Astrocyte (in vitro differentiated cells and primary cell): Measurements from ENCODE around the gene TMEM184B. TPM values are rescaled to one million over a fixed set of nuclear protein-coding genes. Genes with fewer than 3 reads are reported as not detected.

ENCODE experiments used
- DNase-seq: peaks from one replicate; pipeline ENCODE4 v3.0.0-alpha.2; 2010; ENCODE audit warnings: low read depth
- FAIRE-seq: peaks from 2 replicates; lab custom pipeline; 2011; peaks lifted over from hg19 to GRCh38; lab: Jason Lieb, UNC
- H2AFZ ChIP-seq: 2 replicates; pipeline ENCODE4 v1.6.0; 2012; ENCODE audit warnings: low read depth, low read length, inconsistent platforms
- H3K27ac ChIP-seq: 2 replicates; pipeline ENCODE4 v1.5.1; 2011; ENCODE audit warnings: low read depth, low read length, inconsistent platforms
- H3K27me3 ChIP-seq: 2 replicates; pipeline ENCODE4 v1.6.0; 2011; ENCODE audit warnings: low read length, inconsistent platforms; ENCODE audit not compliant: insufficient read depth
- H3K36me3 ChIP-seq: 2 replicates; pipeline ENCODE4 v1.5.1; 2011; ENCODE audit warnings: low read length, inconsistent platforms; ENCODE audit not compliant: insufficient read depth
- H3K4me1 ChIP-seq: 2 replicates; pipeline ENCODE4 v1.5.1; 2011; ENCODE audit warnings: low read length, inconsistent platforms; ENCODE audit not compliant: insufficient read depth
- H3K4me2 ChIP-seq: 2 replicates; pipeline ENCODE4 v1.6.0; 2012; ENCODE audit warnings: low read length, inconsistent platforms
- H3K4me3 ChIP-seq: 2 replicates; pipeline ENCODE4 v1.5.1; 2011; ENCODE audit warnings: low read depth, mild to moderate bottlenecking, low read length, inconsistent platforms; ENCODE audit not compliant: insufficient read depth
- H3K79me2 ChIP-seq: 2 replicates; pipeline ENCODE4 v1.6.0; 2012; ENCODE audit warnings: mild to moderate bottlenecking, low read length, inconsistent platforms; ENCODE audit not compliant: insufficient read depth
- H3K9ac ChIP-seq: 2 replicates; pipeline ENCODE4 v1.6.0; 2012; ENCODE audit warnings: mild to moderate bottlenecking, low read length, inconsistent platforms
- H3K9me3 ChIP-seq: 2 replicates; pipeline ENCODE4 v1.5.1; 2012; ENCODE audit warnings: low read depth, mild to moderate bottlenecking, low read length, inconsistent platforms; ENCODE audit not compliant: insufficient read depth
- H4K20me1 ChIP-seq: 2 replicates; pipeline ENCODE4 v1.6.0; 2012; ENCODE audit warnings: low read length, inconsistent platforms; ENCODE audit not compliant: insufficient read depth
- H3K27ac Mint-ChIP-seq: one replicate; pipeline ENCODE4 v1.8.0; 2021; ENCODE audit warnings: mild to moderate bottlenecking, mixed read lengths; ENCODE audit not compliant: unreplicated experiment
- H3K27me3 Mint-ChIP-seq: one replicate; pipeline ENCODE4 v1.8.0; 2021; ENCODE audit warnings: low read depth, mixed read lengths; ENCODE audit not compliant: unreplicated experiment
- H3K36me3 Mint-ChIP-seq: one replicate; pipeline ENCODE4 v1.8.0; 2021; ENCODE audit warnings: low read depth, mixed read lengths; ENCODE audit not compliant: unreplicated experiment
- H3K4me1 Mint-ChIP-seq: one replicate; pipeline ENCODE4 v1.8.0; 2021; ENCODE audit warnings: low read depth, mixed read lengths; ENCODE audit not compliant: unreplicated experiment
- H3K4me3 Mint-ChIP-seq: one replicate; pipeline ENCODE4 v1.8.0; 2021; ENCODE audit warnings: mild to moderate bottlenecking, moderate library complexity, mixed read lengths; ENCODE audit not compliant: unreplicated experiment
- H3K9me3 Mint-ChIP-seq: one replicate; pipeline ENCODE4 v1.8.0; 2021; ENCODE audit warnings: mild to moderate bottlenecking, mixed read lengths; ENCODE audit not compliant: unreplicated experiment
- CTCF ChIP-seq: IDR thresholded peaks from 2 replicates; pipeline ENCODE4 v1.5.1; 2011; ENCODE audit warnings: low read depth, mild to moderate bottlenecking, inconsistent platforms, low read length, moderate library complexity; ENCODE audit not compliant: insufficient read depth
- EZH2 ChIP-seq: IDR thresholded peaks from 2 replicates; pipeline ENCODE4 v1.6.1; 2012; ENCODE audit warnings: mild to moderate bottlenecking, low read length, inconsistent platforms; ENCODE audit not compliant: insufficient read depth
- total RNA-seq: library from RNA; stranded (reverse); gene quantifications from 2 replicates; pipeline ENCODE4 v1.2.1, GENCODE V29; 2021

The TMEM184B gene
- total RNA-seq, 1 donor from 2014 or later = 109 TPM

GRCh38 chr22:38312261-38312800, 39.5 kb upstream of the TMEM184B start:
- Mint-ChIP-seq H3K27me3 (no peaks in the 10 kb centered on the region), H3K4me3 (no peak overlapping the region), H3K27ac (no peak overlapping the region), H3K9me3 (no peaks in the 10 kb centered on the region), H3K36me3 (peaks cover 11% of the 10 kb centered on the region), H3K4me1 (peaks cover 51% of the 10 kb centered on the region)
- H4K20me1 ChIP-seq = peaks cover 92% of the 10 kb centered on the region
- H3K4me2 ChIP-seq = peak overlapping the region; percentile 96
- FAIRE-seq = no peak
- H3K4me3 ChIP-seq = no peak overlapping the region
- peaks cover 97% of the 10 kb centered on the region for H3K79me2 ChIP-seq
- peaks cover 60% of the 10 kb centered on the region for H3K4me1 ChIP-seq
- H3K27me3 ChIP-seq = no peaks in the 10 kb centered on the region
- DNase-seq = no peak
- H3K27ac ChIP-seq = peak overlapping the region; percentile 91
- no peak overlapping the region for H2AFZ ChIP-seq
- no peaks in the 10 kb centered on the region for H3K9me3 ChIP-seq
- H3K9ac ChIP-seq = peak overlapping the region; percentile 100
- TF ChIP-seq EZH2 = no peak
- no peak for TF ChIP-seq CTCF
- H3K36me3 ChIP-seq = peaks cover 19% of the 10 kb centered on the region

- H3K4me3 ChIP-seq = peak overlapping the region; percentile 0
- no peak overlapping the region for H3K4me3 Mint-ChIP-seq
- H3K9me3 ChIP-seq = no peaks in the 10 kb centered on the region
- FAIRE-seq = no peak
- no peaks in the 10 kb centered on the region for H3K27me3 Mint-ChIP-seq
- peak overlapping the region; percentile 53 for H3K9ac ChIP-seq
- no peaks in the 10 kb centered on the region for H3K27me3 ChIP-seq
- no peak for DNase-seq
- TF ChIP-seq EZH2 = no peak
- no peak for TF ChIP-seq CTCF
- H4K20me1 ChIP-seq = peaks cover 100% of the 10 kb centered on the region
- H3K36me3 Mint-ChIP-seq = peaks cover 11% of the 10 kb centered on the region
- H3K27ac Mint-ChIP-seq = no peak overlapping the region
- peaks cover 60% of the 10 kb centered on the region for H3K4me1 ChIP-seq
- H3K4me2 ChIP-seq = peak overlapping the region; percentile 57
- no peaks in the 10 kb centered on the region for H3K9me3 Mint-ChIP-seq
- H3K27ac ChIP-seq = peak overlapping the region; percentile 39
- H3K36me3 ChIP-seq = peaks cover 19% of the 10 kb centered on the region
- peaks cover 52% of the 10 kb centered on the region for H3K4me1 Mint-ChIP-seq
- no peak overlapping the region for H2AFZ ChIP-seq
- H3K79me2 ChIP-seq = peaks cover 99% of the 10 kb centered on the region
Measured at GRCh38 chr22:38311323-38311620, 38.5 kb upstream of the TMEM184B start.

- H4K20me1 ChIP-seq = peaks cover 100% of the 10 kb centered on the region
- FAIRE-seq = no peak
- peaks cover 99% of the 10 kb centered on the region for H3K79me2 ChIP-seq
- H2AFZ ChIP-seq = no peak overlapping the region
- peaks cover 57% of the 10 kb centered on the region for H3K4me1 Mint-ChIP-seq
- no peaks in the 10 kb centered on the region for H3K9me3 Mint-ChIP-seq
- peak overlapping the region; percentile 53 for H3K9ac ChIP-seq
- H3K4me3 Mint-ChIP-seq = peak overlapping the region; percentile 34
- H3K36me3 ChIP-seq = peaks cover 19% of the 10 kb centered on the region
- H3K9me3 ChIP-seq = no peaks in the 10 kb centered on the region
- H3K4me2 ChIP-seq = peak overlapping the region; percentile 57
- no peaks in the 10 kb centered on the region for H3K27me3 Mint-ChIP-seq
- TF ChIP-seq EZH2 (no peak), CTCF (no peak)
- no peak for DNase-seq
- H3K36me3 Mint-ChIP-seq = peaks cover 11% of the 10 kb centered on the region
- H3K4me3 ChIP-seq = peak overlapping the region; percentile 0
- no peaks in the 10 kb centered on the region for H3K27me3 ChIP-seq
- peaks cover 64% of the 10 kb centered on the region for H3K4me1 ChIP-seq
- peak overlapping the region; percentile 39 for H3K27ac ChIP-seq
- no peak overlapping the region for H3K27ac Mint-ChIP-seq
Measured at GRCh38 chr22:38310518-38311322, 37.9 kb upstream of the TMEM184B start.
